Stimulated activated naive CD8-positive, alpha-beta T cell treated with anti-CD3 and anti-CD28 coated beads, Interleukin-15, Interleukin-2, amounts not matched to agents 100 U/mL and 50 U/mL, for 24 hours (primary cell): ENCODE results near the gene SRRT.
"Not testable (repeated sequence)": the region's sequence is repeated elsewhere in the genome, so short reads cannot be mapped to it uniquely, and the experiment has no call there.

Experiments used
- ATAC-seq: fragments of 150-1000 bp; cut with Tn5 transposase; one replicate; pipeline ENCODE4 v1.10.0; 2021
- DNase-seq: peaks from one replicate; pipeline ENCODE4 v3.0.0; 2021

The SRRT gene

DNA sequence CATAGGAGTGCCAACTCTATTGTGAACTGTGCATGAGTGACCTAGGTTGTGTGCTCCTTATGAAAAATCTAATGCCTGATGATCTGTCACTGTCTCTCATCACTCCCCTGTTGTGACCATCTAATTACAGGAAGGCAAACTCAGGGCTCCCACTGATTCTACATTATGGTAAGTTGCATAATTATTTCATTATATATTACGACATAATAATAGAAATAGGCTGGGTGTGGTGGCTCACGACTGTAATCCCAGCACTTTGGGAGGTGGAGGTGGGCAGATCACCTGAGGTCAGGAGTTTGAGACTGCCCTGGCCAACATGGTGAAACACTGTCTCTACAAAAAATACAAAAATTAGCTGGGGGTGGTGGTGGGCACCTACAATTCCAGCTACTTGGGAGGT lies 60.5 kb downstream of the SRRT start:
- not testable (repeated sequence) for ATAC-seq, DNase-seq

DNA sequence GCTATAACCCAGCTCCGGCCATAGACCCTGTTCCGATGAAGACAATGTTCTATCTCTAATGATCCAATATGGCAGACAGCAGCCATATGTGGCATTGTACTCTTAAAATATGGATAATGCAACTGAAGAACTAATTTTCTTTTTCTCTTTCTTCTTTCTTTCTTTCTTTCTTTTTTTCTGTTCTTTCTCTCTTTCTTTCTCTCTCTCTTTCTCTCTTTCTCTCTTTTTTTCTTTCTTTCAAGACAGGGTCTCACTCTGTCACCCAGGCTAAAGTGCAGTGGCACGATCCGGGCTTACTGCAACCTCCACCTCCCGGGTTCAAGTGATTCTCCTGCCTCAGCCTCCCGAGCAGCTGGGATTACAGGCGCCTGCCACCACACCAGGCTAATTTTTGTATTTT lies 61.3 kb downstream of the SRRT start:
- ATAC-seq, DNase-seq: not testable (repeated sequence)
